Panc1 (cell line): ENCODE data around the gene AP3S2.

ENCODE experiments used
- POLR2AphosphoS5 ChIP-seq: IDR thresholded peaks from 2 replicates; pipeline ENCODE4 v1.6.1; 2012; ENCODE audit warnings: mild to moderate bottlenecking, low read depth, low read length, moderate library complexity
- REST ChIP-seq, 2 experiments: IDR thresholded peaks; 2 replicates each; pipeline ENCODE4 v1.6.1; 2011 to 2012; ENCODE audit warnings: low read depth in 2 of 2, control low read depth in 1 of 2, low read length in 1 of 2, mild to moderate bottlenecking in 1 of 2, moderate library complexity in 1 of 2; ENCODE audit not compliant: insufficient read depth in 1 of 2
- SIN3A ChIP-seq: IDR thresholded peaks from 2 replicates; pipeline ENCODE4 v1.6.1; 2012; ENCODE audit warnings: low read depth, mild to moderate bottlenecking, low read length, moderate library complexity, borderline replicate concordance; ENCODE audit not compliant: insufficient read depth
- TCF7L2 ChIP-seq: IDR thresholded peaks from 2 replicates; pipeline ENCODE4 v1.6.1; 2011; ENCODE audit warnings: mild to moderate bottlenecking, low read depth, low read length, inconsistent platforms
- TF ChIP-seq, protein P1 (sequence below): fragments of 450-650 bp; IDR thresholded peaks from 2 replicates; pipeline ENCODE4 v1.5.1; 2017; ENCODE audit warnings: mild to moderate bottlenecking

DNA sequence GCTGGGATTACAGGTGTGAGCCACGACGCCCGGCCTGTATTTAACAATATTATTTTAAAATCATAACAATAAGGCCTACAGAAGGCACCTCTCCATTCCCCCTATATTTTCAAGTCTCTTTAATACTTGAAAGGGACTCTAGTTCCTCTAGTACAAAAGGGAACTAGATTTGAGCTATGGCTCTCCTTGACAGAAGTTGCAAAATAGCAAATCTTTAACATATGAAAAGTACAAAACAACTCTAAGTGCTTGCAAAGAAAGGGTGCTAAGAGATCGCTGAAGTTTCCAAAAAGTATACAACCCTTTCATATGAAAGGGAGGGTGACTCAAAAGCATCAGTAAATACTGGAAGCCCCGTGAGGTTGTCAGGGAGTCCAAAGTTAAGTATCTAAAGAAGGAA is 23.8 kb downstream of the AP3S2 start:
- TF ChIP-seq, protein P1, sequence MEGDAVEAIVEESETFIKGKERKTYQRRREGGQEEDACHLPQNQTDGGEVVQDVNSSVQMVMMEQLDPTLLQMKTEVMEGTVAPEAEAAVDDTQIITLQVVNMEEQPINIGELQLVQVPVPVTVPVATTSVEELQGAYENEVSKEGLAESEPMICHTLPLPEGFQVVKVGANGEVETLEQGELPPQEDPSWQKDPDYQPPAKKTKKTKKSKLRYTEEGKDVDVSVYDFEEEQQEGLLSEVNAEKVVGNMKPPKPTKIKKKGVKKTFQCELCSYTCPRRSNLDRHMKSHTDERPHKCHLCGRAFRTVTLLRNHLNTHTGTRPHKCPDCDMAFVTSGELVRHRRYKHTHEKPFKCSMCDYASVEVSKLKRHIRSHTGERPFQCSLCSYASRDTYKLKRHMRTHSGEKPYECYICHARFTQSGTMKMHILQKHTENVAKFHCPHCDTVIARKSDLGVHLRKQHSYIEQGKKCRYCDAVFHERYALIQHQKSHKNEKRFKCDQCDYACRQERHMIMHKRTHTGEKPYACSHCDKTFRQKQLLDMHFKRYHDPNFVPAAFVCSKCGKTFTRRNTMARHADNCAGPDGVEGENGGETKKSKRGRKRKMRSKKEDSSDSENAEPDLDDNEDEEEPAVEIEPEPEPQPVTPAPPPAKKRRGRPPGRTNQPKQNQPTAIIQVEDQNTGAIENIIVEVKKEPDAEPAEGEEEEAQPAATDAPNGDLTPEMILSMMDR = no peak
- TF ChIP-seq POLR2AphosphoS5 (no peak), REST (IDR thresholded peaks at IDR 0.05; ENCODE audit: insufficient read depth in 1 of 2, low read depth in 2 of 2, low read length in 1 of 2) (no peak), TCF7L2 (no peak), SIN3A (no peak)
